ENCODE data around the gene NACA. TPM values are rescaled to one million over a fixed set of nuclear protein-coding genes. Genes with fewer than 3 reads are reported as not detected.
A peak's percentile ranks its signal among the peaks of the same experiment; 100 is the strongest.

Gene NACA
- total and polyA plus RNA-seq, 8 donors = 305 to 892 (median 506) TPM

DNA sequence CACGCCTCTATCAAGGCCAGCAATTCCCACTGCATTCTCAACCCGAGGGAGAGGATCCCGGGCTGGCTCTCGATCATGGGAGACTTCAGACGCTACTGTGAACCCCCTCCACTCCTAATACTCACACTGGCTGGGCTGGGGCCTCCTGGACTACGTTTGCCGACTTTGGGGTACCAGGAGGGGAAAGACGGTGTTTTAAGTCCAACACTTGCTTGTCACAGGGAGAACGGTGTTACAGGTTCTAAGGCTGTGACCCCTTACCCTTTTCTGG, 463 bp downstream of the NACA start:
- no peak for FAIRE-seq
- WGBS, 2 donors = 0 to 1% methylated on average over 9 of the region's 9 CpGs
- peak overlapping the region; percentile 64 to 95 (median 89) for H3K27ac ChIP-seq
- no peak for DNase-seq
- no peaks in the 10 kb centered on the region for H3K27me3 ChIP-seq
- peak overlapping the region; percentile 70 to 90 (median 82) for H3K4me3 ChIP-seq
- peaks cover 0 to 9% (median 2%) of the 10 kb centered on the region in 3 donors for H3K36me3 ChIP-seq
- TF ChIP-seq CTCF (IDR thresholded peaks at IDR 0.05) = no peak
- ATAC-seq = peak; percentile 15 to 35 (median 28)
- no peaks in the 10 kb centered on the region for H3K9me3 ChIP-seq
- intact Hi-C loops (cut with DNase I) = loop anchor here in 2 of 3 donors (10.0 kb wide), 1 partner anchor 80 kb away; the partner anchor contains the start of gene ATP5F1B (in 2 of the 2)
- peaks cover 14 to 41% (median 31%) of the 10 kb centered on the region in 3 donors for H3K4me1 ChIP-seq

DNA sequence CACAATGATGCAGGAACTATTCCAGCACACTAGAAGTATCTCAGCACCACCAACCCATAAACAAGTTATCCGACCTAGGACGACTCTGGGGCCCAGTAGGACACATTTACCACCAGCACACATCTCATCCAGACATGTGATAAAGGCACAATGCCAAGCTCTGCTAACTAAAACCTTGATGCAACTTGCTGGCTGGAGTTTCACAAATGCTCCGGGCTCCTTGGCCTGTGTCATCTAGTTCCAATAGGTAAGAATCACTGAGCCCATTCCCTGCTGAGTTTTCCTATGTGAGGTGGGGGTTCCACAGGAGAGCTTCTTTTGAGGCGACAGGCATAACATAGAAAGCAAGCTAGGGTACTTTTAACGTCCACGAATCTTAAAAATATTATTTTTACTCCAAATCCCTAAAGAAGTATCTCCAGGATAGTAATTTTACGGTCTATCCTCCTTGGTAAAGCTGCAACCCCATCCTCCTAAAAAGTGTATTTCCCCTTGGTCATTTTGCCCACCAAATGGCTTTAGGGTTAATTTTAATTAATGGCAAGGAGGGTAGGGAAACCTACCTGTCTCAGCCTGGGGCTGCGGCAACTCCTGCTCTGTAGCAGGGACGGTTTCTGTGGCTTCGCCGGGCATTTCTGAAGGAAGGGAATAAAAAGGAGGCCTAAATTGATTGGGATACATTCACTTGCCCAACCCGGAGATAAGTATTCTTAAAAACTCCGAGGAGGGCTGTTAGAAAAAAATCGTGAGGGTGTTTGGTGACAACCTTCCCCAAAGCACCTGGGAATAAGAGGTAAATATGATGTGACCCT, 1.0 kb downstream of the NACA start:
- Histone ChIP-seq H3K9me3 (no peaks in the 10 kb centered on the region), H3K27ac (peak overlapping the region; percentile 64 to 95 (median 89)), H3K4me1 (peaks cover 14 to 44% (median 31%) of the 10 kb centered on the region in 3 donors), H3K27me3 (no peaks in the 10 kb centered on the region), H3K4me3 (peak overlapping the region; percentile 70 to 90 (median 82)), H3K36me3 (peaks cover 0 to 12% (median 5%) of the 10 kb centered on the region in 3 donors)
- WGBS, 2 donors = 1% methylated on average over 14 of the region's 14 CpGs
- TF ChIP-seq CTCF (IDR thresholded peaks at IDR 0.05) = no peak
- intact Hi-C loops (cut with DNase I) = loop anchor here in 2 of 3 donors (10.0 kb wide), 1 partner anchor 79 kb away; the partner anchor contains the start of gene ATP5F1B (in 2 of the 2)
- DNase-seq (peak in 4 of 6 donors; percentile 29 to 56 (median 42)), ATAC-seq (peak; percentile 23 to 53 (median 24)), FAIRE-seq (no peak)

DNA sequence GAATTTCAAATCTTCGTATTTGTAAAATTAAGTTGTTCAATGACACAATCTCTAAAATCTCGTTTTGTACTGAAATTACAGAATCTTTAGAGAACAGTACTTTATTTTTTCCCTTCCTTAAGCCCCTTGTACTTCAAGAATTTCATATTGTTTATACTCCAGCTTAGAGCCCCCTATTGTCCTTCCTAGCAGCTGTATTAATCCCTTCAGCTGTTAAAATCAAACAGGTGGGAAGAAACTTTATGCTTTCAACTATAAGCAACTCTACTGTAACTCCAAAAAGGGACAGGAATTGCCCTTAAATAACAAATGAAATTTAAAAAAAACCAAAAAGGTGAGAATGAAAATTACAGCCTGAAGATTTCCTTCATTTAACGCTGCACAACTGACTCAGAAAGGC, 1.7 kb downstream of the NACA start:
- no peak for FAIRE-seq
- H3K4me3 ChIP-seq = peak overlapping the region in 3 of 4 donors; percentile 77 to 90 (median 87)
- DNase-seq = no peak
- H3K27ac ChIP-seq = peak overlapping the region in 2 of 4 donors; percentile 95
- ATAC-seq = no peak
- no peaks in the 10 kb centered on the region for H3K27me3 ChIP-seq
- H3K36me3 ChIP-seq = peaks cover 0 to 12% (median 5%) of the 10 kb centered on the region in 3 donors
- WGBS, 2 donors = 24 to 27% methylated on average over 3 of the region's 3 CpGs
- peaks cover 14 to 44% (median 31%) of the 10 kb centered on the region in 3 donors for H3K4me1 ChIP-seq
- no peak for TF ChIP-seq CTCF (IDR thresholded peaks at IDR 0.05)
- intact Hi-C loops (cut with DNase I) = loop anchor here in 2 of 3 donors (10.0 kb wide), 1 partner anchor 79 kb away; the partner anchor contains the start of gene ATP5F1B (in 2 of the 2)
- H3K9me3 ChIP-seq = no peaks in the 10 kb centered on the region

- peak overlapping the region in 1 of 4 donors; percentile 95 for H3K27ac ChIP-seq
- H3K27me3 ChIP-seq = no peaks in the 10 kb centered on the region
- intact Hi-C loops (cut with DNase I) = loop anchor here in 2 of 3 donors (10.0 kb wide), 1 partner anchor 78 kb away; the partner anchor contains the start of gene ATP5F1B (in 2 of the 2)
- H3K4me3 ChIP-seq = peak overlapping the region in 2 of 4 donors; percentile 11 to 87
- FAIRE-seq = no peak
- no peak for ATAC-seq
- WGBS, 2 donors = 22 to 24% methylated on average over 4 of the region's 4 CpGs
- H3K4me1 ChIP-seq = peaks cover 14 to 44% (median 31%) of the 10 kb centered on the region in 3 donors
- no peak for DNase-seq
- peaks cover 0 to 12% (median 5%) of the 10 kb centered on the region in 3 donors for H3K36me3 ChIP-seq
- no peak for TF ChIP-seq CTCF (IDR thresholded peaks at IDR 0.05)
- no peaks in the 10 kb centered on the region for H3K9me3 ChIP-seq
Measured at GRCh38 chr12:56722832-56723231, 2.3 kb downstream of the NACA start.

All from pancreas (tissue), 10 donors.